GM12891 (cell line): ENCODE measurements around the gene CELF5.

ENCODE experiments used
- DNase-seq: peaks from one replicate; pipeline ENCODE4 v3.0.0; 2011; ENCODE audit warnings: low spot score; ENCODE audit not compliant: insufficient read length
- FAIRE-seq: peaks from 2 replicates; lab custom pipeline; 2011; peaks lifted over from hg19 to GRCh38; lab: Jason Lieb, UNC
- PAX5 ChIP-seq: IDR thresholded peaks from 2 replicates; pipeline ENCODE4 v1.6.1; 2011; ENCODE audit warnings: low read length, moderate library complexity, mild to moderate bottlenecking; ENCODE audit not compliant: insufficient read depth, severe bottlenecking
- POLR2A ChIP-seq: IDR thresholded peaks from 2 replicates; pipeline ENCODE4 v1.6.1; 2011; ENCODE audit warnings: low read depth, low read length, control low read depth
- POLR2AphosphoS5 ChIP-seq: IDR thresholded peaks from 2 replicates; pipeline ENCODE4 v1.6.1; 2011; ENCODE audit warnings: low read depth, low read length, control low read depth
- POU2F2 ChIP-seq: IDR thresholded peaks from 2 replicates; pipeline ENCODE4 v1.6.1; 2011; ENCODE audit warnings: low read depth, mild to moderate bottlenecking, control low read depth, low read length, moderate library complexity
- SPI1 ChIP-seq: IDR thresholded peaks from 2 replicates; pipeline ENCODE4 v1.6.1; 2011; ENCODE audit warnings: low read depth, low read length, control low read depth
- TAF1 ChIP-seq: IDR thresholded peaks from 2 replicates; pipeline ENCODE4 v1.6.1; 2011; ENCODE audit warnings: low read depth, low read length, control low read depth

The CELF5 gene

DNA sequence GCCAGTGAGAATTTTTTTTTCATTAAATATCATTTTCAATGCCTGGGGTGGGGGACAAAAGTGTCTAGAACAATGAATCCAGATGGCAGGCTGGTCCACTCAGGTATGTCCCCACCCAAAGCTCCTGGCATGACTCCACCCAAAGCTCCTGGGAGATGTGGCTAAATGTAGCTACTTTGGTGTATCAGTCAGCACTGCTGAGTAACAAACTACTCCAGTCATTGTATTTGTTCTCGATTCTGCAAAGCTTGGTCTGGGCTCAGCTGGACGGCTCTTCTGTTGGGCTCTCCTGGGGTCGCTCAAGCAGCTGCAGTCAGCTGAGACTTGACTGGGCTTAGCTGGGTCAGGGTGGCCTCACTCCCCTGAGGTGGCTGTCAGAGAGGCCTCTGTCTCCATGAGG lies 48.5 kb downstream of the CELF5 start:
- no peak for TF ChIP-seq PAX5
- TF ChIP-seq TAF1: no peak
- no peak for TF ChIP-seq POLR2A
- no peak for TF ChIP-seq SPI1
- TF ChIP-seq POLR2AphosphoS5: no peak
- FAIRE-seq: no peak
- no peak for DNase-seq

DNA sequence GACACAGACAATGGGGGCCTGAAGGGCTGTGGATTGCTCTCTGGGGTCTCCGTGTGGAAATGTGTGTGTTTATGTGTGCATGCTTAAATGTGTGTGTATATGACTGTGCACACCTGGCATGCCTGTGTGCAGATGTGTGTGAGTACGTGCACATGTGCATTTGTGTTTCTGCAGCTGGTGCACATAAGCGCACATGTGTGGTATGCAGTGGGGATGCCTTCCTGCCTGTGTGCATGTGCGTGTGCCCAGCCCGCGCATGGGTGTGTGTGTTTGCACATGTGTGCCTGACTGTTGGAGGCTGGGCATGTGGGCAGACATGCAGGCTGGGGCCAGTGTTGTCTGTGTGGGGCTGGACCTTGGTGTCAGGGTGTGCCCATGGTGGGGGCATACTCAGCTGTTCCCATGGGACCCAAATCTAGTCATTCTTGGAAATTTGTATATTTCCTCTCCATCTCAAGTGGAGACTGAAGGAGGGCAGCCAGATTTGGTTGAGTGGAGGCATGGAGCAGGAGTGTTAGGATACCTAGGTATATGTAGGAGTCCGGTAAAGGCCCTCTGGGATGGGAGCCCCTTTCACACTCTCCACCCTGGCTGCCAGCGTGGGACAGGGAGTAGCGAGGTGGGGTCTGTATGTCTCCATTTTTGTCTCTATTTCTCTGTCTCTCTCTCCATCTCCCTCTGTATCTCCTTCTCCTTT lies 49.9 kb downstream of the CELF5 start:
- no peak for DNase-seq
- FAIRE-seq: no peak
- TF ChIP-seq TAF1 (no peak), POLR2AphosphoS5 (no peak), SPI1 (no peak), PAX5 (no peak), POLR2A (no peak), POU2F2 (no peak)

DNA sequence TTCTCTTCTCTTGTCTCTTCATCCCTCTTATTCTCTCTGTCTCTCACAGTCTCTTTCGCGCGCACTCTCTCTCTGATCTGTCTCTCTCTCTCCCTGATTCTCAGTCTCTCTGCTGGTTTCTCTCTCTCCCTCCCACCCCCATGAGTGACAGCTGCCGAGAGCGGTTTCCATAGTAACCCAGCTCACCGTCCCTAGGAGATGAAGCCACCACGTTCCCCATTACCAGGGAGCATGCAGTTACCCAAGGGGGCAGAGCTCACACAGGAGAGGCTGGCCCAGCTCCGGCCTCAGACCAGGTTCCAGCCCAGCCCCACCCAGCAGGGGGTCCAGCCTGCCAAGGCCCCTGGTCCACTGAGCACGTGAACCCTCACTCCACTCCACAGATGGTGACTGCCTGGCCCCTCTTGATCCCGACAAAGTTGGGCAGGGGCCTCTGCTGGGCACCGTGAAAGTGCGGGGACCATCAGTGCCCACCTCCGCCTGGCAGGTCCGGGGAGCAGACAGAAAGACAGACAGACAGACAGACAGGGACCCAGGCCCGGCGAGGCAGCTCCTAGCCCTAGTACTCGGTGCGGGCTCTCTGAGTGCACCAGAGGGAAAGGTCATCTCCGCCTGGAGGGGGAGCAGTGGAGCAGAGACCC lies 50.6 kb downstream of the CELF5 start:
- FAIRE-seq: peak; percentile 28
- TF ChIP-seq SPI1 (no peak), POU2F2 (no peak), POLR2AphosphoS5 (no peak), TAF1 (no peak)
- peak; percentile 64 for DNase-seq

DNA sequence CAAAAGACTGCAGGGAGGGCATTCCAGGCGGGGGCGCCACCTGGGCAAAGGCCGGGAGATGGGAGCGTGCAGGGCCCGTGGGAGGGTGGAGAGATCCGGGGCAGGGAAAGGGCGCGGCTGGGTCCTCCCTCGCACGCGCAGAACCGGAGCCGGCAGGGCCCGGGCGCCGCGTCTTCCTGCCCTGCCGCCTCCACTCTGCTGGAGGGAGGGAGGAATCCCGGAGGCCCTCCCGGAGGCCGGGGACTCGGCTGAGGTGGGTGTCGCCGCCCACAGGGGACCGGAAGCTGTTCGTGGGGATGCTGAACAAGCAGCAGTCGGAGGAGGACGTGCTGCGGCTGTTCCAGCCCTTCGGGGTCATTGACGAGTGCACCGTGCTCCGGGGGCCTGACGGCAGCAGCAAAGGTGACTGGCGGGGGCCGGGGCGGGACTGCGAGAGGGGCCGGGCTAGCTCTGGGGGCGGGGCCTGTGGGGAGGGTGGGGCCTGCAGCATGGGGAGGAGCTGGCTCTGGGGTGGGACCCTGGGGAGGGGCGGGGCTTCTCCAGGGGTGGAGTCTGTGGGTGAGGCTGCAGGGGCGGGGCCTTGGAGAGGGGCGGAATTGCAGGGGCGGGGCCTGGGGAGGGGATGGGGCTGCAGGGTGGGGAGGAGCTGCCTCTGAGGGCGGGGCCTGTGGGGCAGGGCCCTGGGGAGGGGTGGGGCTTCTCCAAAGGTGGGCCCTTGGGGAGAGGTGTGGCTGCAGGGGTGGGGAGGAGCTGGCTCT lies 51.3 kb downstream of the CELF5 start:
- DNase-seq (peak; percentile 94), FAIRE-seq (peak; percentile 63)
- TF ChIP-seq POLR2AphosphoS5 (no peak), TAF1 (no peak), POLR2A (no peak), SPI1 (no peak), POU2F2 (no peak), PAX5 (no peak)

DNA sequence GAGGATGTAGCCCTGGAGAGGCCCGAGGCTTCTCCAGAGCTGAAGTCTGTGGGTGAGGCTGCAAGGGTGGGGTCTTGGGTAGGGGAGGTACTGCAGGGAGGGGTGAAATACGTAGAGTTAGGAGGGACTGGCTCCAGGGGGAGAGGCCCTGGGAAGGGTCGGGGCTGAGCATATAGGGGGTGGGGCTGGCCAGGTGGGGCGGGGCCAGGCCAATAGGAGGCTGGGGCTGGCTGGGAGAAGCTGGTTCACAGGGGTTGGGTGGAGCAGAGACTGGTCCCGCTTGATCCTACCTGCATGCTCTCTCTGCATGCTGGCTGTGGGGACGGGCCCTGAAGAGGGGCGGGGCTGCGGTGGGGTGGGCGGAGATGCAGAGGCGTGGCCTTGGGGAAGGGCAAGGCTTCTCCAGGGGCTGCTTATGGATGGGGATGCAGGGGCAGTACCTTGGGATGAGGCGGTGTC lies 51.9 kb downstream of the CELF5 start:
- no peak for FAIRE-seq
- DNase-seq: peak; percentile 49
- no peak for TF ChIP-seq PAX5
- TF ChIP-seq POLR2AphosphoS5: no peak
- TF ChIP-seq POU2F2: no peak
- TF ChIP-seq TAF1: no peak
- no peak for TF ChIP-seq POLR2A
- TF ChIP-seq SPI1: no peak

DNA sequence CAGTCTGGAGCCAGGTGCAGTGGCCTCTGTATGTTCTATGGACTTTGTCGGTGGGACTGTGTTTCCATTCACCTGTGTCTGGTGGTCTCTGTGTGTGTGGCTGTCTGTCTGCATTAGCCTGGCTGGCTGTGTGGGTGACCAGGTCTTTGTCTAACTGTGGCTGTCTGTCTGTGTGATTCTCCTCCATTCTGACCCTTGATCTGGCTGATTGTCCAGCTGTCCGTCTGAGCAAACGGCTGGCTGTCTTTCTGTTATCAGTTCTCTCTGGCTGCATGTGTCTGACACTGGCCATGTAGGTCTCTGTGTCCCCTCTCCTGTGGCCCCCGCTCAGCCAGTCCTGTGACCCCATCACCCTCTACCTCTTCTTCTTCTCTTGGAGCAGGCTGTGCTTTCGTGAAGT lies 53.2 kb downstream of the CELF5 start:
- no peak for TF ChIP-seq POU2F2
- TF ChIP-seq SPI1: no peak
- TF ChIP-seq POLR2A: no peak
- no peak for TF ChIP-seq TAF1
- TF ChIP-seq PAX5: no peak
- TF ChIP-seq POLR2AphosphoS5: no peak
- no peak for DNase-seq
- FAIRE-seq: no peak

DNA sequence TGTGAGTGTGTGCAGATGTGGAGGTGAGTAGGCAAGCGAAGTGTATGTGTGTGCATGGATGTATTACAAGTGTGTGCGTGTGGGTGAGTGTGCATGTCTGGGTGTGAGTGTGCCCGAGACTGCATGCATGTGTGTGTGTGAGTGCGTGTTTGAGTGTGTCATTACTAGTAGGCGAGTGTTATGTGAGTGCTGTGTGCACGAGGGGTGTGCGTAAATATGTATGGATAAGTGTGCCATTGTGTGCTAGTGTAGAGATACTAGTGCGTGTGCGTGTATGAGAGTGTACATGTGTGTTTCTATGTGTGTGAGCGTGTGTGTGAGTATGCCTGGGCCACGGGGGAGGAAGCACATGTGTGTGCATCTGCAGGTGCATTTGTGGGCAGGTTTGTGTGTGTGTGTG lies 53.8 kb downstream of the CELF5 start:
- no peak for FAIRE-seq
- DNase-seq: no peak
- no peak for TF ChIP-seq POU2F2
- TF ChIP-seq POLR2A: no peak
- no peak for TF ChIP-seq TAF1
- no peak for TF ChIP-seq SPI1
- TF ChIP-seq PAX5: no peak
- TF ChIP-seq POLR2AphosphoS5: no peak

DNA sequence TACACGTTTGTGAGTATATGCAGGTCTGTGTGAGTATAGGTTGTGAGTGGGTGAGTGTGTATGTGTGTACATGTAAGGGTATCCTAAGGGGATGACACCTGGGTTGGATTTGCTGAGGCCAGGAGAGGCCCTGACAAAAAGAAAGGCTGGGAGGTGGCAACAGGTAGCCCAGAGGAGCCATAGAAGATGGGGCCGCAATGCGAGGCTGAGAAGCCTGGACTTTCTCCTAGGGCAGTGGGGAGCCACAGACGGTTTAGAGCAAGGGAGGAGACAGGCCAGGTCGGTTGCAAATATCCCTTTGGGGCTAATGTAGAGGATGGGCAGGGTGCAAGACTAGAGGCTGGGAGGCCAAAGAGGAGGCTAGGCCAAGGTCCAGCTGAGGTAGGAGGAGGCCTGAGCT lies 54.3 kb downstream of the CELF5 start:
- DNase-seq: no peak
- TF ChIP-seq TAF1 (no peak), PAX5 (no peak), POLR2AphosphoS5 (no peak), SPI1 (no peak), POU2F2 (no peak), POLR2A (no peak)
- FAIRE-seq: no peak

DNA sequence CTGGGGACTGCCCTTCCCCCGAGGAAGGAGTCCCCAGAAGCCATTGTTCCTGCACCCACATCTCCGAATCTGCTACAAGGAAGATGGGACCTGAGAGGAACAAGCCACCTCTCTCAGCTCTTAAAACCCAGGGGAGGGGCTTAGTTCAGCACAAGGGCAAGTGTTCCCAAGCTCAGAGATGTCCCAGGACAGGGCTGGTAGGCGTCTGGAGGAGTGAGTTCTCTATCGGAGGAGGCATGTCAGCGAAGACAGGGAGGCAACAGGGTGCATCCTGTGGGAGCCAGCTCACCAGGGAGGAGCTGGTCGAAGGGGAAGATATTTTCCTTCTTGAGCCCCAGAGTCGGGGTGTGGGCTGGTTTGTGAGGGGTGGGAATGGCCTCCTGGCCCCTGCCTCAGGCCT lies 54.8 kb downstream of the CELF5 start:
- FAIRE-seq (no peak), DNase-seq (no peak)
- no peak for TF ChIP-seq POLR2A
- TF ChIP-seq POU2F2: no peak
- TF ChIP-seq PAX5: no peak
- TF ChIP-seq SPI1: no peak
- no peak for TF ChIP-seq TAF1
- no peak for TF ChIP-seq POLR2AphosphoS5
